Measurements from ENCODE around the gene CHST12. TPM values are rescaled to one million over a fixed set of nuclear protein-coding genes. Genes with fewer than 3 reads are reported as not detected.
"Not testable (repeated sequence)": the region's sequence is repeated elsewhere in the genome, so short reads cannot be mapped to it uniquely, and the experiment has no call there.

CHST12 gene
- total RNA-seq, 2 donors from 2014 or later, result 14.5 to 18.5 TPM

- WGBS, 2 experiments (ENCODE audit: insufficient coverage in 1 of 2, insufficient read length in 1 of 2), result 94% methylated on average over 8 to 10 of the region's 10 CpGs
- Histone ChIP-seq H3K4me3 (ENCODE audit: low read length) (no peak overlapping the region), H3K27me3 (ENCODE audit: control insufficient read depth, insufficient read depth, low read length, poor library complexity, severe bottlenecking) (no peaks in the 10 kb centered on the region), H3K9ac (ENCODE audit: extremely low read depth, low read length, poor library complexity, severe bottlenecking) (no peak overlapping the region), H3K9me3 (ENCODE audit: control insufficient read depth, low read length) (no peaks in the 10 kb centered on the region), H3K27ac (ENCODE audit: low read depth, low read length) (peak overlapping the region; percentile 93), H3K36me3 (ENCODE audit: control insufficient read depth, insufficient read depth, low read length) (no peaks in the 10 kb centered on the region), H3K4me1 (ENCODE audit: control insufficient read depth, insufficient read depth, low read length) (no peaks in the 10 kb centered on the region)
- Mint-ChIP-seq H3K27ac (no peak overlapping the region), H3K36me3 (ENCODE audit: low read depth) (no peaks in the 10 kb centered on the region), H3K4me1 (peaks cover 5% of the 10 kb centered on the region), H3K9me3 (peaks cover 3% of the 10 kb centered on the region), H3K4me3 (no peak overlapping the region), H3K27me3 (ENCODE audit: insufficient read depth) (no peaks in the 10 kb centered on the region)
- DNase-seq, result no peak
- TF ChIP-seq CTCF (conservative IDR thresholded peaks at IDR 0.05), result no peak
Measured at GRCh38 chr7:2466675-2467074, 63.3 kb downstream of the CHST12 start.

- no peaks in the 10 kb centered on the region for H3K27me3 Mint-ChIP-seq (ENCODE audit: insufficient read depth)
- TF ChIP-seq CTCF (conservative IDR thresholded peaks at IDR 0.05), result no peak
- H3K4me1 ChIP-seq (ENCODE audit: control insufficient read depth, insufficient read depth, low read length), result no peaks in the 10 kb centered on the region
- peaks cover 5% of the 10 kb centered on the region for H3K4me1 Mint-ChIP-seq
- no peak overlapping the region for H3K4me3 ChIP-seq (ENCODE audit: low read length)
- DNase-seq, result peak; percentile 47
- H3K36me3 Mint-ChIP-seq (ENCODE audit: low read depth), result no peaks in the 10 kb centered on the region
- WGBS, 2 experiments (ENCODE audit: insufficient coverage in 1 of 2, insufficient read length in 1 of 2), result 88 to 100% methylated on average over 1 to 7 of the region's 7 CpGs
- H3K9ac ChIP-seq (ENCODE audit: extremely low read depth, low read length, poor library complexity, severe bottlenecking), result no peak overlapping the region
- no peaks in the 10 kb centered on the region for H3K9me3 ChIP-seq (ENCODE audit: control insufficient read depth, low read length)
- no peak overlapping the region for H3K4me3 Mint-ChIP-seq
- no peak overlapping the region for H3K27ac ChIP-seq (ENCODE audit: low read depth, low read length)
- no peaks in the 10 kb centered on the region for H3K36me3 ChIP-seq (ENCODE audit: control insufficient read depth, insufficient read depth, low read length)
- H3K27ac Mint-ChIP-seq, result no peak overlapping the region
- H3K9me3 Mint-ChIP-seq, result no peaks in the 10 kb centered on the region
- no peaks in the 10 kb centered on the region for H3K27me3 ChIP-seq (ENCODE audit: control insufficient read depth, insufficient read depth, low read length, poor library complexity, severe bottlenecking)
Measured at GRCh38 chr7:2468227-2468626, 64.8 kb downstream of the CHST12 start.

- not testable (repeated sequence) for H3K4me3 ChIP-seq (ENCODE audit: low read length); H3K27me3 Mint-ChIP-seq (ENCODE audit: insufficient read depth); H3K27ac Mint-ChIP-seq; H3K4me3 Mint-ChIP-seq; H3K9me3 ChIP-seq (ENCODE audit: control insufficient read depth, low read length); DNase-seq; H3K9ac ChIP-seq (ENCODE audit: extremely low read depth, low read length, poor library complexity, severe bottlenecking); H3K36me3 Mint-ChIP-seq (ENCODE audit: low read depth); H3K4me1 Mint-ChIP-seq; H3K4me1 ChIP-seq (ENCODE audit: control insufficient read depth, insufficient read depth, low read length); H3K36me3 ChIP-seq (ENCODE audit: control insufficient read depth, insufficient read depth, low read length); H3K9me3 Mint-ChIP-seq; H3K27me3 ChIP-seq (ENCODE audit: control insufficient read depth, insufficient read depth, low read length, poor library complexity, severe bottlenecking)
- 89 to 92% methylated on average over 8 to 9 of the region's 9 CpGs for WGBS, 2 experiments (ENCODE audit: insufficient coverage in 1 of 2, insufficient read length in 1 of 2)
- H3K27ac ChIP-seq (ENCODE audit: low read depth, low read length), result peak overlapping the region; percentile 24
Measured at GRCh38 chr7:2469460-2470203, 66.2 kb downstream of the CHST12 start.
